Calu3 (cell line): ENCODE results near the gene ARID1B. TPM values are rescaled to one million over a fixed set of nuclear protein-coding genes. Genes with fewer than 3 reads are reported as not detected.

Source experiments
- BruUV-seq: library from RNA; stranded (reverse); fragments of 400-500 nt; replicated peaks from 2 replicates; lab custom pipeline; 2021; lab: Mats Ljungman, UMichigan
- CTCF ChIA-PET: fragments of 300-600 bp; sonication (Branson Sonifier 250); formaldehyde crosslinking; loops from one replicate; lab custom pipeline; 2022; ENCODE audit warnings: antibody characterized with exemption; lab: Charles Lee
- DNase-seq: peaks from one replicate; pipeline ENCODE4 v3.0.0; 2022
- H3K27ac Mint-ChIP-seq: one replicate; pipeline ENCODE4 v1.8.0; 2022; ENCODE audit warnings: mixed read lengths; ENCODE audit not compliant: unreplicated experiment
- H3K27me3 Mint-ChIP-seq: one replicate; pipeline ENCODE4 v1.8.0; 2022; ENCODE audit warnings: mixed read lengths; ENCODE audit not compliant: unreplicated experiment
- H3K36me3 Mint-ChIP-seq: one replicate; pipeline ENCODE4 v1.8.0; 2022; ENCODE audit warnings: mild to moderate bottlenecking, moderate library complexity, mixed read lengths; ENCODE audit not compliant: insufficient read depth, unreplicated experiment
- H3K4me1 Mint-ChIP-seq: one replicate; pipeline ENCODE4 v1.8.0; 2022; ENCODE audit warnings: mild to moderate bottlenecking, low read depth, mixed read lengths; ENCODE audit not compliant: unreplicated experiment
- H3K4me3 Mint-ChIP-seq: one replicate; pipeline ENCODE4 v1.8.0; 2022; ENCODE audit warnings: mild to moderate bottlenecking, low read depth, moderate library complexity, mixed read lengths; ENCODE audit not compliant: unreplicated experiment
- H3K9me3 Mint-ChIP-seq: one replicate; pipeline ENCODE4 v1.8.0; 2022; ENCODE audit warnings: low read depth, mixed read lengths; ENCODE audit not compliant: unreplicated experiment
- intact Hi-C: fragments of 100-400 bp; cut with micrococcal nuclease; formaldehyde crosslinking; loops from one replicate; pipeline ENCODE4 v1.10.0; 2022; ENCODE audit not compliant: unreplicated experiment
- total RNA-seq: library from RNA; stranded (reverse); gene quantifications from 2 replicates; pipeline ENCODE4 v1.2.3, GENCODE V29; 2022
- TF ChIP-seq, protein P1 (sequence below): fragments of 200-600 bp; IDR thresholded peaks from one replicate; pipeline ENCODE4 v1.8.0; 2022; ENCODE audit warnings: antibody characterized with exemption; ENCODE audit not compliant: unreplicated experiment

ARID1B gene
- total RNA-seq, 1 experiment from 2014 or later: 53.5 TPM

DNA sequence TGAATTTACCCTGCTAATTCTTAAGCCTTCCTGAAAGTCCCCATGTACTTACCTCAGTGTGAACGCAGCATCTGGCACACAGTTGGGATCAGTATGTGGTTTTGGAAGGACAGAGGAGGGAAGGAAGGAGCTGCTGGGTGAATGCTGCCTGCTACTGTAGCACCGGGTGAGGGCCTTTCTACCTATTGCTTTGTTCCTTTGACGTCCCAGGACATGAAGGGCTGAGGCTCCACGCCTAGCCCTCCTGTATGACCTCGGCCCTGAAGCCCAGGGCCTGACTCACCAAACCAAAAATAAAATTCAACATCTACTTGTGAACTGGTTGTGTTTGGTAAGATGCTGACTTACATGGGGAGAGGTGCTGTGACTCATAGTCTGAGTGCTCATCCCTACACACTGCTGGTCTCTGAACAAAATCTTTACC, 51.1 kb downstream of the ARID1B start:
- no peak overlapping the region for H3K4me3 Mint-ChIP-seq
- H3K27ac Mint-ChIP-seq: no peak overlapping the region
- DNase-seq: no peak
- H3K36me3 Mint-ChIP-seq: no peaks in the 10 kb centered on the region
- no peaks in the 10 kb centered on the region for H3K9me3 Mint-ChIP-seq
- intact Hi-C loops: no loop called here
- CTCF ChIA-PET: no interaction called here
- peaks cover 22% of the 10 kb centered on the region for H3K4me1 Mint-ChIP-seq
- BruUV-seq: no TSS peak
- TF ChIP-seq, protein P1, sequence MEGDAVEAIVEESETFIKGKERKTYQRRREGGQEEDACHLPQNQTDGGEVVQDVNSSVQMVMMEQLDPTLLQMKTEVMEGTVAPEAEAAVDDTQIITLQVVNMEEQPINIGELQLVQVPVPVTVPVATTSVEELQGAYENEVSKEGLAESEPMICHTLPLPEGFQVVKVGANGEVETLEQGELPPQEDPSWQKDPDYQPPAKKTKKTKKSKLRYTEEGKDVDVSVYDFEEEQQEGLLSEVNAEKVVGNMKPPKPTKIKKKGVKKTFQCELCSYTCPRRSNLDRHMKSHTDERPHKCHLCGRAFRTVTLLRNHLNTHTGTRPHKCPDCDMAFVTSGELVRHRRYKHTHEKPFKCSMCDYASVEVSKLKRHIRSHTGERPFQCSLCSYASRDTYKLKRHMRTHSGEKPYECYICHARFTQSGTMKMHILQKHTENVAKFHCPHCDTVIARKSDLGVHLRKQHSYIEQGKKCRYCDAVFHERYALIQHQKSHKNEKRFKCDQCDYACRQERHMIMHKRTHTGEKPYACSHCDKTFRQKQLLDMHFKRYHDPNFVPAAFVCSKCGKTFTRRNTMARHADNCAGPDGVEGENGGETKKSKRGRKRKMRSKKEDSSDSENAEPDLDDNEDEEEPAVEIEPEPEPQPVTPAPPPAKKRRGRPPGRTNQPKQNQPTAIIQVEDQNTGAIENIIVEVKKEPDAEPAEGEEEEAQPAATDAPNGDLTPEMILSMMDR: no peak
- H3K27me3 Mint-ChIP-seq: no peaks in the 10 kb centered on the region

DNA sequence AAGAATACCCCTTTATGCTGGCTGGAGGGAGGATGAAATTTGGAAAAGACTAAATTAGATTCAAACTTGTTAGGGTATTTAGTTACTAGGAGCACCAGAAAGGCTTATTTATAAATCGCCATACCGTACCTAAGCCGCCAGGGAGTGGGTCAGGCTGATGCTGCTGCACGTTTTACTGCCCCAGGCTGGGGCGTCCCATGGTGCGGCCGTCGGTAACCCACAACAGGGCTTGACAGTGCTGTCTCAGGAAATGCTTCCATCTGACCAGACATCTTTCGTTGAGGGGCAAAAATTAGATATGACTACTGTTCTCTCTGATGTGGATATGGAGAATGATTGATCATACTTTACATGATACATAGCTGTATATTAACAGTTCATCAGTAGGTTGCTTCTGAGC, 52.9 kb downstream of the ARID1B start:
- BruUV-seq: no TSS peak
- CTCF ChIA-PET: no interaction called here
- H3K4me3 Mint-ChIP-seq: no peak overlapping the region

DNA sequence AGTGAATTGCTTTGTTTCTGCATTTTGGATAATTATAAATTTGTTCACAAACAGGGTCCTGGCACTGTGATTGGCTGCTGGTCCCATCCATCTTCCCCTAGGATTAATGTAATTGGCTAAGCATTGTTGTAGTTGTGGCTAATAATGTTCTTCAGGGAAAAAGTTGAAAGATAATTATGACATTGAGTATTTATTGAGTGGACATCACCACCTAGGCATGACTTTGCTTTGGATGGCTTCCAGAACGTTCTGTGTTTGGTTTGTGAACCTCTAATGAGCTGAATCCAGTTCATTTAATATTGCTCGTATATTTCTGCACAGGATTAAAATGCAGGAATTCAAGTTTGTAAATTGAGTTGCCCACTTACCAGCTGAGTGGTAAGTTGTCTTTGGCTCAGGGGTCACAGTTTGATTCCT, 55.1 kb downstream of the ARID1B start:
- H3K36me3 Mint-ChIP-seq: no peaks in the 10 kb centered on the region
- DNase-seq: no peak
- H3K27ac Mint-ChIP-seq: no peak overlapping the region
- peaks cover 12% of the 10 kb centered on the region for H3K4me1 Mint-ChIP-seq
- no peak overlapping the region for H3K4me3 Mint-ChIP-seq
- intact Hi-C loops: no loop called here
- H3K27me3 Mint-ChIP-seq: no peaks in the 10 kb centered on the region
- CTCF ChIA-PET: interaction anchor here (0.6 kb wide), 1 partner anchor 183 kb away, joined by 3 read pairs; no protein-coding TSS in a partner anchor
- TF ChIP-seq, protein P1: no peak
- H3K9me3 Mint-ChIP-seq: no peaks in the 10 kb centered on the region
- no TSS peak for BruUV-seq

More for the DNA sequence above, 52.9 kb downstream of the ARID1B start:
- intact Hi-C loops: no loop called here
- H3K36me3 Mint-ChIP-seq: no peaks in the 10 kb centered on the region
- no peak for DNase-seq
- no peaks in the 10 kb centered on the region for H3K9me3 Mint-ChIP-seq
- H3K4me1 Mint-ChIP-seq: peaks cover 22% of the 10 kb centered on the region
- TF ChIP-seq, protein P1: no peak
- no peak overlapping the region for H3K27ac Mint-ChIP-seq
- no peaks in the 10 kb centered on the region for H3K27me3 Mint-ChIP-seq

DNA sequence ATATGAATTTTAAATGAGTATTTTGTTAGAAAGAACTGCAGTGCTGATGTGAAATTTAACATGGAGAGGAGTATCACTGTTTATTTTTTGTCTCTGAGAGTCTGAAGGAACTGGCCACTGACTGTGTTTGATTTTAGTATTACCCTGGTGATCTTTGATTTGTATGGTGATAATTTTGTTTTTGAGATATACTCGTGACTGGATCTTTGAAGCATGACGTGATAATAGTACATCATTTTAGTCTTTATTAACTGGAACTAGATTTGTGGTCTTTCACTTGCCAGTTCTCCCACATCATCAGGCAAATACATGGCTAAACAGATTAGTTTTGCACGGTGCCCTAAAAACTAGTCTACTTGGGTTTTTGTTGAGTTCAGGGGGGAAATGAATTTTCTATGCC, 55.5 kb downstream of the ARID1B start:
- intact Hi-C loops: no loop called here
- no peaks in the 10 kb centered on the region for H3K27me3 Mint-ChIP-seq
- TF ChIP-seq, protein P1: no peak

More for the DNA sequence above, 55.5 kb downstream of the ARID1B start:
- no TSS peak for BruUV-seq
- Mint-ChIP-seq H3K27ac (no peak overlapping the region), H3K36me3 (no peaks in the 10 kb centered on the region), H3K4me1 (peaks cover 8% of the 10 kb centered on the region), H3K4me3 (no peak overlapping the region), H3K9me3 (no peaks in the 10 kb centered on the region)
- no peak for DNase-seq
- CTCF ChIA-PET: no interaction called here
